ENCODE results near the gene RENBP.
"Not testable (repeated sequence)": the region's sequence is repeated elsewhere in the genome, so short reads cannot be mapped to it uniquely, and the experiment has no call there.

The RENBP gene

DNA sequence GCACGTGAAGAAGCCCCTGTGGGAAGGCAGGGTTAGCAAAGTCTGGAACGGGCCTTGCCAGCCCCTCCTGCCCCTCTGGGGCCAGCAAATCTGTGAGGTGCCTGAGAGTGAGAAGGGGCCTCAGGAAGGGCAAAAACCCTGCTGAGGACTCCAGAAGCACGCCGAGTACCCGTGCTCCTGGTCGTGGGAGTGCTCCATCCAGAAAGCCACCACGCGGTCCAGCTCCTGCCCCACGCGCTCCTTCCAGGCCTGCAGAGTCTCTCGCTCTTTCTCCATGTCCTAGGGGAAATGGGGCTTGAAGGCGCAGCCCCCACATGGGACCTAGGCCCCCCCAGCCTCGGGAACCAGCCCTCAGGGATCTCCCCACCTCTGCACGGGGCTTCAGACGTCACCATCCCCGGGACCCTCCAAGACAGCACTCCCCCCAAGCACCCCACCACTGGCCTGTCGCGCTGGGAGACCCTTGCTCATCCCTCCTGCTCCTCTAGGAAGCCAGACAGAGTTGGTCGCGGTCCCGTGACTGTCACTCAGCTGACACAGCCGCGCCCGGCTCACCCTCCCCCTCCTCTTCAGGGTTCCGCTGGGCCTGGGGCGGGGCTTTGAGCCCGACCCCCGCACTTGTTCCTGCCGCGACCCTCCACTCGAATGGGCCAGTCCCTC is at the start of gene RENBP:
Gene RENBP (minus strand): TSS at position 504 of the 660 bp plus-strand sequence. CDS start 33 bp downstream, at position 471.
- peak; percentile 5 for DNase-seq

DNA sequence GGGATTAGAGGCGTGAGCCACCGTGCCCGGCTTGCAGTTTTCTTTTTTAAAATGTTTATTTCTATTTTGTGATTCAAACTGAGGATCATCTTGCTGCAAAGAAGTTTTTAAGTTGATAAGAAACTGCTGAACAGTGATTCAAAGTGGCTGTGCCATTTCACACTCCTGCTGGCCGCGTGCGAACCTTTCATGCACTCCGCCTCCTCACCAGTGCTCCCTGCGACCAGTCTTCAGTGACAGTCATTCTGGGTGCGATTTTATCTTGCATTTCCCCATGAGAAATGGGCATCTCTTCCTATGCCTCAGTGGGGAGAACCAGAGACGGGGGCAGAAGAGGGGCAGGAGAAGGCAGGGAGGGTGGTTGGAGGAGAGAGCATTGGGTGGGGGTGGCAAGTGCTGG is 49.5 kb upstream of the RENBP start:
- no peak for DNase-seq

DNA sequence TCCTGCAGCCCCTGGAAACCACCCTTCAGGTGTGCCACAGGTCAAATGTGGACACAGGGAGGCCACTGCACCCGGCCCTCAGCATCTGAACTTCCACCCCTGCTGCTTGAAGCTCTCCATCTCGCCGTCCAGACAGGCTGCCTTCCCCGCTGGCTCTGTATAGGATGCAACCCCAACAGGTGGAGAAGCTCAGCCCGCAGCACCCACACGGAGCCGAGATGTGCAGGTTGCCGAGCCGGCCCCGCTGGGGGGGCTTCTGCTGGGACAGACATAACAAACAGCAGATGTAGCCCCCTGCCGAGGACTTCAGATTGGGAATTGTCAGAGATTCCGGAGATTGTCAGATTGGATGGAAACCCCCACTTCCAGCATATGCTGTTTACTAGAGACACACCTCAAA is 48.6 kb upstream of the RENBP start:
- DNase-seq, result no peak

GRCh38 chrX:153992180-153992579 is 47.7 kb upstream of the RENBP start:
- peak; percentile 87 for DNase-seq

DNA sequence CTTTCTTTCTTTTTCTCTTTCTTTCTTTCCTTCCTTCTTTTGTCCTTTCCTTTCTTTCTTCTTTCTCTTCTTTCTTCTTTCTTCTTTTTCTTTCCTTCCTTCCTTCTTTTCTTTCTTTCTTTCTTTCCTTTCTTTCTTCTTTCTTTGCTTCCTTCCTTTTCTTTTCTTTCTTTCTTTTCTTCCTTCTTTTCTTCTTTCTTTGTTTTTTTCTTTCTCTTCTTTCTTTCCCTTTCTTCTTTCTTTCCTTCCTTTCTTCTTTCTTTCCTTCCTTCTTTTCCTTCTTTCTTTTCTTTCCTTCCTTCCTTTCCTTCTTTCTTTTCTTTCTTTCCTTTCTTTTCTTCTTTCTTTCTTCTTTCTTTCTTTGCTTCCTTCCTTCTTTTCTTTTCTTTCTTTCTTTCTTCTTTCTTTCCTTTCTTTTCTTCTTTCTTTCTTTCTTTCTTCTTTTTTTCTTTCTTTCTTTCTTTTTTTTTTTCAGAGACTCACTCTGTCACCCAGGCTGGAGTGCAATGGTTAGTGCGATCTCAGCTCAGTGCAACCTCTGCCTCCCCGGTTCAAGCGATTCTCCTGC is 46.7 kb upstream of the RENBP start:
- no peak for DNase-seq

GRCh38 chrX:153989973-153990655 is 45.7 kb upstream of the RENBP start:
- DNase-seq, result no peak

DNA sequence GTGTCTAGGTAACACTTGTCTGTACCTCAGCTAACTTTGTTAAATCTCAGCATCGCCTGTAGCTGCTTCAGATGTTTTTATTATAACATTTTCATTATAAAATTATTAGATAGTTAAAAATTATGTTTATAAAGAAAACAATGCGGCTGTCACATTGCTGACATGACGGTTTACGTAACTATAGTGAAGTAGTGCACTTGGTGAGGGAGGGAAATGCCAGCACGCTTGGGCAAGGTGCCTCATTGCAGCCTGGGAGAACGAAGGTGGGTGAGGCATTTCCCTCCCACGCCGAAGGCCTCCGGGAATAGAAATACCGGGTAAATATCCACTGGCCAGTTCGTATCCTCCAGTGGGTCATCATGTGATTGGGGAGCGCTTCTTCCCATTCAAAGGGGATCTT is 44.0 kb upstream of the RENBP start:
- no peak for DNase-seq

- peak; percentile 70 for DNase-seq
These were observed 40.1 kb upstream of the RENBP start for GRCh38 chrX:153984351-153985178.

DNA sequence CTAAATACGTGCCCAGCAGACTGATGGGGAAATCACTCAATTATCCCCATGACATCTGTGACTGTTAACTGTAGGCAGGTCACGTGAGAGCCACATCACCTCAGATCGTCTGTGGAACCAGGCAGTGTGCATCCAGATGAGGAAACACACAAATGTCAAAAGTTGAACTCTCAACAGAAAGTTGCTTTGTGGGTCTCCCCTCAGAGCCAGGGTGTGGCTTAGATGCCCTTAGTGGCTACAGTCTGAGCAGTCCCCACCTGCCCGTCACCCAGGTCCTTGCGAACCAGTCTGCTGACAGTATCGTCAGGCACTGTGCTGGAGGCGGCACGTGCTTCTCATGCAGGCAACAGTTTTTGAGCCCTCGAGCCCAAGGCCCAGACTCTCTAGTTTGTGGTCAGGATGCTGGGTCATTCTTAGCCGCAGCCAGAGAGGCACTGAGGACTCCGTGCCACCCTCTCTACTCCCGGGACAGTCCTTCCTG is 38.9 kb upstream of the RENBP start:
- peak; percentile 87 for DNase-seq

DNA sequence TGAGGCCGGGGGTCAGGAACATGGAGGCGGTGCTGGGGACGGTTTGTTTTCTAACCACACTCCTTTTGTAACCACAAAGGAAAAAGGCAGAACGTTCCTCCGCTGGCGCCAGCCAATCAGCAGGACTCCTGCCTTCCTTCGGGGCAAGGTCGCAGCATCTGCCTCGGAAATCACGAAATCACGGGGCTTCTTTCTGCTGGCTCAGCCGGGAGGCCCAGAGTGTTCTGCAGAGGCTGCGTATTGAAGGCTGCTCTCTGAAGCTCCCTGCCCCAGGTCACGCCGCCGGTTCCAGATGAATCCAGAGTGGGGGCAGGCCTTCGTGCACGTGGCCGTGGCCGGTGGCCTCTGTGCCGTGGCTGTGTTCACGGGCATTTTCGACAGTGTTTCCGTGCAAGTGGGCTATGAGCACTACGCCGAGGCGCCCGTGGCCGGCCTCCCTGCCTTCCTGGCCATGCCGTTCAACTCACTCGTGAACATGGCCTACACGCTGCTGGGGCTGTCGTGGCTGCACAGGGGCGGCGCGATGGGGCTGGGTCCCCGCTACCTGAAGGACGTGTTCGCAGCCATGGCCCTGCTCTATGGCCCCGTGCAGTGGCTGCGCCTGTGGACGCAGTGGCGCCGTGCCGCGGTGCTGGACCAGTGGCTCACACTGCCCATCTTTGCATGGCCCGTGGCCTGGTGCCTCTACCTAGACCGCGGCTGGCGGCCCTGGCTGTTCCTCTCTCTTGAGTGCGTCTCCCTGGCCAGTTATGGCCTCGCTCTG is 37.5 kb upstream of the RENBP start:
- peak; percentile 89 for DNase-seq

GRCh38 chrX:153981231-153981630 is 36.8 kb upstream of the RENBP start:
- no peak for DNase-seq

DNA sequence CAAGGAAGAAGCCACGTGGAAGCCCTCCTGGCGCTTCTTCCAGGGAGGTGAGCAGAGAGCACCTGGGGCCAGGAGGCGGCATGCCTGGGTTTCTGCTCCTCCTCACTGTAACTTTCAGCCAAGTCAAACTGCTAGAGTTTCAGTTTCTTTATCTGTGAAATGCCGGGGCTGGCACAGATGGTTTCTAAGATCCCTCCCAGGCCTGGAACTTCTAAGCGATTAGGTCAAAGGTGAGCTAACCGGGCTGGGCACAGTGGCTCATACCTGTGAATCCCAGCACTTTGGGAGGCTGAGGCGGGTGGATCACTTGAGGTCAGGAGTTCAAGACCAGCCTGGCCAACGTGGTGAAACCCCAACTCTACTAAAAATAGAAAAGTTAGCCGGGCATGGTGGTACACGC is 36.0 kb upstream of the RENBP start:
- not testable (repeated sequence) for DNase-seq

DNA sequence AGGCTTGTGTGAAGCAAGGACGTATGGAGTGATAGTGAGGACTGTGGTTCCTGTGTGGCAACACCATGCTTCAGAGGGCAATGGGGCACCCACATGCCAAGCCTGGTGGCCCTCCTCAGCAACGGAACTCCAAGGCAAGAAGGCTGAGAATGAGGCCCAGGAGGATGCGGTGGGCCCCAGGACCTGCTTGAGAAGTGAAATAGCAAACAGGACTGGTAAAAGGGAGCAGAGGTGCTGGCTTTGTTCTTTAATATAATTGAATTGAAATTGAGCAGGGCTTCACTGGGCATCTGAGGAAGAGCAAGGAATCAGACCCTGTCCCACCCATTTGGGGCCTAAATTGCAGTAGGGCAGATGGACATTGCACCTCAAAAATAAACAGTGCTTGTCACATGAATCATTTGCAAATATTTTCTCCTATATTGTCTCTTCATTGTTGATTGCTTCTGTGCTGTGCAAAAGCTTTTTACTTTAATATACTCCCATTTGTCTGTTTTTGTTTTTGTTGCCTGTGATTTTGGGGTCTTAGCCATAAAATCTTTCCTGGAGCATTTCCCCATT is 30.4 kb upstream of the RENBP start:
- DNase-seq, result peak; percentile 13

DNA sequence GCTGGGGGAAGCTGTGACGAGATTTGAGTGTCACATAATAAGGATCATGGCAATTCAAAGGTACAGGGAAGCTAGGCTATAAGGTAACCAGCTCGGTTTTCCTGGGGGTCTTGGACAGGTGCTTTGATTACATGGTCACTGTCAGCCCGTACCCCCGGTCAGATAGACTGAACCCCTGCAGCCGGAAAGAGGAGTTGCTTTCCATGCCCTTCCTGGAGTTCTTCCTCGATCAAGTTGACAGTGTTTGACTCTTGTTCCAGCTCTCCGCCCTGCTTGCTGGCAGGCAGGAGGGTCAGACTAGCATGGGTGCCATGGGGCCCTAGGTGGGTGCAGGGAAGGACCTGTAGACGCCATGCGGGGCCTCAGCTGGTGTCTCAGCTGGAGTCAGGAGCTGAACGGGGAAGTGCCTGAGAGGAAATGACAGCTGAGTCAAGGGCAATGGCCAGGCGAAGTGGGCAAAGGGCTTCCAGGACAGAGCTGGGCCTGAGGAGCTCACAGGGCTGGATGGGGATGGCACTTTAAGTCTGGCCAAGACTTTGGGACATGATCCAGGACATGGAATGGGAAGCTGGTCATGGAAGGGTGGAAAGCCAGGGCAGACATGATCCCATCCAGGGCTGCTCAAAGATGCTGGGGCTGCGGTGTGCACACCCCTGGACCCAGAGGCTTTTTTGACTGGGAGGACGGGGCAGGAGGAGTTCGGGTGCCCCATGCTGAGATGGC is 29.7 kb upstream of the RENBP start:
- DNase-seq, result peak; percentile 24

DNA sequence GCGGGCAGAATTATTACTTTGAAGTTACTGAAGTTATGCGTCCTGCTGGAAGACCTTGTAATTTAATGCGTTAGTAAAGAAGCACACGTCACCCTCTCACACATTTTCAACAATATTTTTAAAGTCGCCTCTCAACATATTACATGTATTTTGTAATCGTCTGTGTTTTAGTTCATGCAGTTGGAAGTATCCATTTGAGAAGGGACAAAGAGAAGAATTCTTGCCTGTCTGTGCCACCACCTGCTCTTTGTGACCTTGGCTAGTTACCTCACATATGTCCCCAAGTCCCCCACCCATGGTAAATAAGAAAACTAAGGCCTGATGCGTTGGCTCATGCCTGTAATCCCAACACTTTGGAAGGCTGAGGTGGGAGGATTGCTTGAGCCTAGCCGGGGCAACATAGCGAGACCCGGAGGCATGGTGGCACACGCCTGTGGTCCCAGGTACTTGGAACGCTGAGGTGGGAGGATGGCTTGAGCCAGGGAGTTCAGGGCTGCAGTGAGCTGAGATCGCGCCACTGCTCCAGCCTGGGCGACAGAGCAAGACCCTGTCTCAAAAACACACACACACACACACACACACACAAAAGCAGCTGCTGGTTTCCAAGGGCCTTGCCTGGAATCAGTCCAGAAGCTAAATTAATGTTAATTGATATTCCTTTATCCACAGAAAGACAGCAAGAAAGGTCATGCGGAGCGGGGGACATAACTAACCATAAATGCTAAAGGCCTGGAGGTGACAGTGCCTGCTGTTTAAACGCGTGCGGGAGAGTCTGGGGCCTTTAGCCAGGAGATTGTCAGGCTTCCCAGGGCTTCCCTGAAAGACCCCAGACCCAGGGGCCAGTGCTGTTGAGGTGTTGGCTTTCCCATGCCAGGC is 28.9 kb upstream of the RENBP start:
- DNase-seq, result no peak

DNA sequence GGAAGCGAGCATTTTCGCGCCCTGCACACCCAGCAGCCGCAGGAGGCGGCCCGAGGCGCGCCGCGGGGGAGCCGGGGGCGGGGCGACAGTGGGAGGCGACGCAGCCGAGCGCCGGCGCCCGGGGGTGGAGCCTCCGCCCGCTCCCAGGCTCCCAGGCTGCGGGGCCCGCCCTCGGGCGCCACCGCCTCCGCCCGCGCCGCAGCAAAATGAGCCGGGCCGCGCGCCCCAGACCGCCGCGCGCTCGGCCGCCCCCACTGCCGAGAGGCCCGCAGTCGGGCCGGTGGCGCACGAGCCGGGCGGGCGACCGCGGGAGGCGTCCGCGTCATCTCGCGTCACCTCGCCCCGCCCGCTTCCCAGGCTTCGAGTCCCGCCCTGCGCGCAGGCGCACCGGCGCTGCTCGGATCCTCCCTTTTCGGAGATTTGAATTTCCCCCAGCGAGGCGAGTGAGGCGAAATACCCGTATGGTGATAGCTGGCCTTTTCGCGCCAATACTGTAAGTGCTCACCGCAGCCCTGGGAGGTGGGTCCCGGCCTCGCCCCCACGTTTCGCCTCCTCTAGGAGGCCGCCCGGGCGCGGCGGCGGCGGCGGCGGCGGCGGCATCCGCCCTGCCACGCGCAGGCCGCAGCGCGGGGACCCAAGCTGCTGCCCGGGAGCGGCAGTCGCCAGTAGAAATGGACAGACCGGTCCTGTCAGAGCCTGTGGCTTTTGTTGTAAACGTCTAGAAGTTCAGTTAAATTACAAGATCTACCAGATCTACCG is 28.1 kb upstream of the RENBP start, which contains the start of gene TMEM187:
Gene TMEM187 (plus strand): TSS at position 387 of the 759 bp plus-strand sequence. CDS start 9,309 bp downstream, outside the sequence.
- peak; percentile 81 for DNase-seq

DNA sequence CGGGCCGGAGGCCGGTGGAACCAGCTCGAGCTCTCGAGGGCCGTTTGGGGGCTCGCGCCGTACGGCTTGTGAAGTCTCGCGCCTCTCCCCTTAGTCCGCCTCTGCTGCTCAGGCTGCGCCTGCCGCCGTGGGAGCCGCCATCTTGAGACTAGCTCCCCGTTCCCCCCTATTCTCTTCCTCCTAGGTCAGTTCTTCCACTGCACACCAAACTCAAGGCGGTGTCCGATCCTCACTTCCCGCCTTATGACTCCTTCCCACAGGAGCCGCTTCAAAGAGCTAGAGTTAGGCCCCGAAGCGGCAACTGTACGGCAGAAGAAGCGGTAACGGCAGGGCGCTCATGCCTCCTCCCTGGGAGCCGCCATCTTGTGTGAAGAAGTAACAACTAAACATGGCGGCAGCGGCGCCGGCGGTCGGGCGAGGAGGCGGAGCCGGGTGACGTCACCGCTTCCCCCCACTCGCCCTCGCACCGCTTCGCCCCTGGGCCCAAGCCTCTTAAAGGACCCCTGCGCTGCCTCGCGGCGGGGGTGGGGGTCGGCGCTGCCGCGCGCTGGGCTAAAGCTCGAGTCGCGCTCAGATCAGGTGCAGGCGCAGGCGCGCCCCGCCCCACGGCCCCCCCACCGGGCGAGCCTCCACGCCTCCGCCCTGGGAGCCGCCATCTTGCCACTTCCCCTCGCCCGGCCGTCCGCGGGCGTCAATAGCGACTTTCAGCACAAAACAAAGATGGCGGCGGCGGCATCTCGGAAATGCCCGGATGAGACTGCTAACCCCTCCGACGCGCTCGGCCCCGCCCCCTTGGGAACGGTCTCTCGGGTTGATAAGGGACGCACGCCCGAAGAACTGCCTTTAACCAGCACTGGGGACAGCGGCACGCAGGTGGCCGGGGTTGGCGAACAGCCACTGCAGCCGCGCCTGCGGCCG is 27.3 kb upstream of the RENBP start, which contains the start of gene HCFC1:
Gene HCFC1 (minus strand): TSS at position 369 of the 918 bp plus-strand sequence. CDS start 978 bp downstream, outside the sequence.
- peak; percentile 88 for DNase-seq

GRCh38 chrX:153971124-153971449 is 26.6 kb upstream of the RENBP start:
- DNase-seq, result peak; percentile 73

Measured in MV-4-11 (cell line).